ENCODE results near the gene IWS1.

GRCh38 chr2:127455566-127456493 is 70.5 kb downstream of the IWS1 start:
- TF ChIP-seq POLR2A (IDR thresholded peaks at IDR 0.05; ENCODE audit: low read depth, low read length) (no peak), POLR2AphosphoS5 (IDR thresholded peaks at IDR 0.05; ENCODE audit: low read depth, low read length) (no peak), TAF1 (IDR thresholded peaks at IDR 0.05; ENCODE audit: borderline replicate concordance, low read depth, low read length) (no peak)

Data from GM12892 (cell line).